Hepatocyte (in vitro differentiated cells): ENCODE data around the gene ANO2.

Source experiments
- CTCF ChIP-seq: fragments of 200-600 bp; sonication (generic); IDR thresholded peaks from 2 replicates; pipeline ENCODE4 v1.5.1; 2016; ENCODE audit warnings: antibody characterized with exemption, mild to moderate bottlenecking; ENCODE audit not compliant: poor library complexity
- EZH2 ChIP-seq: fragments of 200-600 bp; sonication (generic); IDR thresholded peaks from 2 replicates; pipeline ENCODE4 v1.6.1; 2016; ENCODE audit warnings: antibody characterized with exemption, mild to moderate bottlenecking, borderline replicate concordance

GRCh38 chr12:5796171-5796958, 148.7 kb downstream of the ANO2 start:
- peak; percentile 87 for TF ChIP-seq CTCF
- no peak for TF ChIP-seq EZH2
